IMR-90 (cell line): ENCODE results near the gene TAF1D.

Experiments used
- BHLHE40 ChIP-seq: fragments of 150-350 bp; IDR thresholded peaks from 2 replicates; pipeline ENCODE4 v1.6.1; 2016; ENCODE audit warnings: mild to moderate bottlenecking, low read depth, low read length
- CTCF ChIP-seq: conservative IDR thresholded peaks from 2 replicates; pipeline ENCODE4 v1.5.1; 2012; ENCODE audit warnings: mild to moderate bottlenecking, low read depth, low read length, improper control_type of control experiment
- FOS ChIP-seq: fragments of 150-350 bp; IDR thresholded peaks from 2 replicates; pipeline ENCODE4 v1.6.1; 2016; ENCODE audit warnings: low read depth, low read length
- MAFK ChIP-seq: IDR thresholded peaks from 2 replicates; pipeline ENCODE4 v1.6.1; 2012; ENCODE audit warnings: low read depth, low read length, improper control_type of control experiment
- MAZ ChIP-seq: IDR thresholded peaks from 2 replicates; pipeline ENCODE4 v1.6.1; 2012; ENCODE audit warnings: low read depth, mild to moderate bottlenecking, low read length, improper control_type of control experiment, moderate library complexity, borderline replicate concordance
- POLR2A ChIP-seq: IDR thresholded peaks from 2 replicates; pipeline ENCODE4 v1.6.1; 2012; ENCODE audit warnings: mild to moderate bottlenecking, low read depth, low read length
- RCOR1 ChIP-seq: IDR thresholded peaks from 2 replicates; pipeline ENCODE4 v1.6.1; 2012; ENCODE audit warnings: mild to moderate bottlenecking, low read length, improper control_type of control experiment; ENCODE audit not compliant: insufficient replicate concordance
- SMC3 ChIP-seq: fragments of 150-350 bp; IDR thresholded peaks from 2 replicates; pipeline ENCODE4 v1.6.1; 2016; ENCODE audit warnings: low read depth, mild to moderate bottlenecking, antibody characterized with exemption, low read length, moderate library complexity
- USF2 ChIP-seq: fragments of 150-350 bp; IDR thresholded peaks from 2 replicates; pipeline ENCODE4 v1.6.1; 2017; ENCODE audit warnings: mild to moderate bottlenecking, antibody characterized with exemption, low read length, low read depth

GRCh38 chr11:93730108-93731107 is 10.9 kb downstream of the TAF1D start:
- TF ChIP-seq CTCF (no peak), FOS (no peak), MAFK (no peak), USF2 (no peak), POLR2A (no peak), MAZ (no peak), BHLHE40 (no peak), RCOR1 (no peak), SMC3 (no peak)
